GM12878 (cell line): ENCODE measurements around the gene AADAC.

Source experiments
- BCLAF1 ChIP-seq: fragments of 450-650 bp; IDR thresholded peaks from 2 replicates; pipeline ENCODE4 v1.6.1; 2017; ENCODE audit warnings: antibody characterized with exemption, mild to moderate bottlenecking, moderate library complexity
- CHD4 ChIP-seq: fragments of 200-600 bp; sonication (generic); IDR thresholded peaks from 2 replicates; pipeline ENCODE4 v1.6.1; 2016; ENCODE audit warnings: mild to moderate bottlenecking
- CTCF ChIP-seq, 3 experiments: IDR thresholded peaks in 2 of 3; conservative IDR thresholded peaks in 1 of 3; 2 replicates each; pipeline ENCODE4 v1.5.1; 2011; ENCODE audit warnings: low read depth in 3 of 3, low read length in 3 of 3, mild to moderate bottlenecking in 3 of 3, control low read depth in 2 of 3, moderate library complexity in 2 of 3, inconsistent platforms in 1 of 3, mixed read lengths in 1 of 3; ENCODE audit not compliant: control insufficient read depth in 2 of 3, insufficient read depth in 1 of 3; ENCODE audit errors: extremely low read depth in 1 of 3
- EP300 ChIP-seq, 2 experiments: fragments of 150-350 bp in 1 of 2; IDR thresholded peaks; 2 replicates each; pipeline ENCODE4 v1.6.1; 2011 to 2012; ENCODE audit warnings: low read depth in 2 of 2, low read length in 2 of 2, borderline replicate concordance in 1 of 2, improper control_type of control experiment in 1 of 2, inconsistent platforms in 1 of 2; ENCODE audit not compliant: control insufficient read depth in 1 of 2
- FOS ChIP-seq: IDR thresholded peaks from 3 replicates; pipeline ENCODE4 v1.6.1; 2011; ENCODE audit warnings: borderline replicate concordance; ENCODE audit not compliant: insufficient read length; ENCODE audit errors: extremely low read depth
- KLF5 ChIP-seq: fragments of 450-650 bp; IDR thresholded peaks from 2 replicates; pipeline ENCODE4 v1.6.1; 2014; ENCODE audit warnings: mild to moderate bottlenecking; ENCODE audit not compliant: partially characterized antibody
- LARP7 ChIP-seq: fragments of 450-650 bp; IDR thresholded peaks from 2 replicates; pipeline ENCODE4 v1.6.1; 2017; ENCODE audit warnings: mild to moderate bottlenecking
- NR2C2 ChIP-seq: IDR thresholded peaks from 2 replicates; pipeline ENCODE4 v1.6.1; 2011; ENCODE audit warnings: borderline replicate concordance, low read depth; ENCODE audit not compliant: control insufficient read depth, insufficient read length
- NR2F1 ChIP-seq: fragments of 450-650 bp; conservative IDR thresholded peaks from 2 replicates; pipeline ENCODE4 v1.6.1; 2017; ENCODE audit warnings: mild to moderate bottlenecking
- TAF1 ChIP-seq: IDR thresholded peaks from 2 replicates; pipeline ENCODE4 v1.6.1; 2011; ENCODE audit warnings: mild to moderate bottlenecking, low read depth, low read length, borderline replicate concordance
- USF2 ChIP-seq: IDR thresholded peaks from 2 replicates; pipeline ENCODE4 v1.6.1; 2011; ENCODE audit warnings: low read depth, low read length, improper control_type of control experiment, borderline replicate concordance
- ZNF274 ChIP-seq: IDR thresholded peaks from one replicate; pipeline ENCODE4 v1.8.0; 2011; ENCODE audit not compliant: insufficient read length, insufficient read depth
- ZZZ3 ChIP-seq: IDR thresholded peaks from 2 replicates; pipeline ENCODE4 v1.6.1; 2011; ENCODE audit warnings: low read depth; ENCODE audit not compliant: control insufficient read depth, insufficient read length

GRCh38 chr3:151774910-151775309 lies 39.0 kb upstream of the AADAC start:
- TF ChIP-seq CTCF (IDR thresholded peaks at IDR 0.05 in 2 of 3, conservative IDR thresholded peaks at IDR 0.05 in 1 of 3; ENCODE audit: control insufficient read depth in 2 of 3, extremely low read depth in 1 of 3, insufficient read depth in 1 of 3, low read depth in 3 of 3, low read length in 3 of 3) (no peak), KLF5 (no peak), USF2 (no peak), CHD4 (no peak), BCLAF1 (no peak), FOS (no peak), ZZZ3 (no peak), ZNF274 (no peak), LARP7 (no peak), NR2C2 (no peak), EP300 (IDR thresholded peaks at IDR 0.05; ENCODE audit: borderline replicate concordance in 1 of 2, control insufficient read depth in 1 of 2, low read depth in 2 of 2, low read length in 2 of 2) (no peak), TAF1 (no peak), NR2F1 (no peak)
